Type B pancreatic cell (in vitro differentiated cells): ENCODE results near the gene HELZ2. TPM values are rescaled to one million over a fixed set of nuclear protein-coding genes. Genes with fewer than 3 reads are reported as not detected.

ENCODE experiments used
- DNase-seq: peaks from one replicate; pipeline ENCODE4 v3.0.0; 2021; ENCODE audit warnings: mixed read lengths; ENCODE audit not compliant: unreplicated experiment; ENCODE audit errors: extremely low spot score
- H3K27ac Mint-ChIP-seq: 2 replicates; pipeline ENCODE4 v1.8.0; 2021; ENCODE audit warnings: mild to moderate bottlenecking, mixed read lengths
- H3K27me3 Mint-ChIP-seq: 2 replicates; pipeline ENCODE4 v1.8.0; 2021; ENCODE audit warnings: mixed read lengths
- H3K36me3 Mint-ChIP-seq: 2 replicates; pipeline ENCODE4 v1.8.0; 2021; ENCODE audit warnings: mixed read lengths
- H3K4me1 Mint-ChIP-seq: one replicate; pipeline ENCODE4 v1.8.0; 2021; ENCODE audit warnings: mixed read lengths; ENCODE audit not compliant: unreplicated experiment
- H3K4me3 Mint-ChIP-seq: 2 replicates; pipeline ENCODE4 v1.8.0; 2021; ENCODE audit warnings: mild to moderate bottlenecking, mixed read lengths
- H3K9me3 Mint-ChIP-seq: 2 replicates; pipeline ENCODE4 v1.8.0; 2021; ENCODE audit warnings: mixed read lengths
- CTCF ChIP-seq: fragments of 200-600 bp; sonication (generic); conservative IDR thresholded peaks from 2 replicates; pipeline ENCODE4 v1.5.0; 2021; ENCODE audit warnings: antibody characterized with exemption, mild to moderate bottlenecking
- total RNA-seq: library from RNA; stranded (reverse); gene quantifications from 2 replicates; pipeline ENCODE4 v1.2.1, GENCODE V29; 2021; ENCODE audit warnings: low replicate concordance

Gene HELZ2
- total RNA-seq, 1 donor from 2014 or later: 24.2 TPM

GRCh38 chr20:63529861-63530787 is 43.9 kb downstream of the HELZ2 start:
- Mint-ChIP-seq H3K4me1 (peaks cover 6% of the 10 kb centered on the region), H3K9me3 (no peaks in the 10 kb centered on the region), H3K4me3 (no peak overlapping the region), H3K27me3 (no peaks in the 10 kb centered on the region), H3K27ac (no peak overlapping the region), H3K36me3 (no peaks in the 10 kb centered on the region)
- no peak for TF ChIP-seq CTCF
- no peak for DNase-seq

DNA sequence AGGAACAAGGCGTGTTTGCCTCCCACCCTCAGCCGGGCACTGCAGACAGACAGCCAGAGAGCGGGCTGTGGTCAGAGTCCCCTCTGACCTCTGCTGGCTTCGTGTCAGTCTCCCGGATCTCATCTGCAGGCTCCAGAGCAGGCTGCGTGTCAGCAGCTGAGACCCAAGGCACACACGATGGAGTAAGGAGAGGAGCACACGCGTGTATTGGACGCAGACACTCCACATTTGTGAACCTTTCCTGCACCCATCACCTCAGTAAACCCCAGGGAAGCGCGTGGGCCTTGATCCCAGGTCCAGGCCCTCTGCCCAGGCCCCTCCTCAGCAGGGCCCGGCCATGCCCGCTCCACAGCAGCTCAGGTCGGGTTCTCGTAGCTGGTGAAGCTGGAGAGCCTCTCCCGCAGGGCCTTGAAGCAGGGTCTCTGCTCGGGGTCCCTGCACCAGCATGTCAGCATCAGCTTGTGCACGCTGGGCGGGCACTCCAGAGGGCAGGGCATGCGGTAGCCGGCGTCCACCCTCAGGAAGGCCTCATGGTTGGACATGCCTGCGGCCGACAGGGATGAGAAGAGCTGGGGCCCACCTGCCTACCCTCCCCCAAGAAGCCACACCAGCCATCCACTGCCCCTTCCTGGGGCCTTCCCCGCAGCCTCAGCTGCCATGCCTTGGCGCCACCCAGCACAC is 44.7 kb downstream of the HELZ2 start:
- Mint-ChIP-seq H3K4me1 (peaks cover 14% of the 10 kb centered on the region), H3K27me3 (no peaks in the 10 kb centered on the region), H3K27ac (no peak overlapping the region), H3K36me3 (no peaks in the 10 kb centered on the region), H3K4me3 (no peak overlapping the region), H3K9me3 (no peaks in the 10 kb centered on the region)
- DNase-seq: no peak
- no peak for TF ChIP-seq CTCF

GRCh38 chr20:63527184-63527583 is 46.9 kb downstream of the HELZ2 start:
- H3K9me3 Mint-ChIP-seq: no peaks in the 10 kb centered on the region
- no peak for TF ChIP-seq CTCF
- no peaks in the 10 kb centered on the region for H3K27me3 Mint-ChIP-seq
- H3K27ac Mint-ChIP-seq: no peak overlapping the region
- H3K36me3 Mint-ChIP-seq: peaks cover 10% of the 10 kb centered on the region
- peaks cover 18% of the 10 kb centered on the region for H3K4me1 Mint-ChIP-seq
- DNase-seq: no peak
- H3K4me3 Mint-ChIP-seq: no peak overlapping the region

GRCh38 chr20:63525971-63526370 is 48.1 kb downstream of the HELZ2 start:
- Mint-ChIP-seq H3K36me3 (peaks cover 10% of the 10 kb centered on the region), H3K4me1 (peaks cover 14% of the 10 kb centered on the region), H3K27me3 (no peaks in the 10 kb centered on the region), H3K4me3 (no peak overlapping the region), H3K27ac (peak overlapping the region; percentile 34), H3K9me3 (no peaks in the 10 kb centered on the region)
- no peak for DNase-seq
- no peak for TF ChIP-seq CTCF

DNA sequence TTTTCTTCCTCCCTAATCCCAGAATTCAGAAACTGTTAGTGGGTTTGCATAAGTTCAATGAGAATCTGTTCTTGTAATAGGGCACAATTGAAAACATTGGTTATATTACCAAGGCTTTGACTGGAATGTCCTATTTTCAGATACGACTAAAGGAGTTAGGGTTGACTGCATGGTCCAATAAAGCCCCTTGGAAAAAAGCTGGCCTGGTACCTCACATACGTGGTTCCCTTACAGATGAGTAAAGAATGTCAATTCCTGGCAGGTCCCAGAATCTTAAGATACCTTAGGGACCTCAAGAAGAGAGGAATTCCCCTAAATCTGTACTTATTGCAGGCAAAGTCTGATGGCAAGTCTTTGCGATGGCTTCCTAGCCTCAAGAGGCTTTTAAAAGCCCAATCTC is 48.9 kb downstream of the HELZ2 start:
- H3K4me3 Mint-ChIP-seq: peak overlapping the region; percentile 60
- H3K36me3 Mint-ChIP-seq: peaks cover 10% of the 10 kb centered on the region
- H3K9me3 Mint-ChIP-seq: no peaks in the 10 kb centered on the region
- DNase-seq: no peak
- H3K4me1 Mint-ChIP-seq: peaks cover 14% of the 10 kb centered on the region
- peak overlapping the region; percentile 88 for H3K27ac Mint-ChIP-seq
- TF ChIP-seq CTCF: no peak
- no peaks in the 10 kb centered on the region for H3K27me3 Mint-ChIP-seq

Other genes with a start within 250 kb of the HELZ2 start
- gene CHRNA4, start 212.9 kb downstream of the HELZ2 start, total RNA-seq: 1.8 and 9.1 TPM in 2 replicates
- gene KCNQ2, start 101.6 kb downstream of the HELZ2 start, total RNA-seq: 4.4 and 47.3 TPM in 2 replicates
- gene EEF1A2, start 75.2 kb downstream of the HELZ2 start, total RNA-seq: 20.5 and 30.2 TPM in 2 replicates
- gene PPDPF, start 53.5 kb downstream of the HELZ2 start, total RNA-seq: 280 and 422 TPM in 2 replicates
- 0.12 and 0.21 TPM in 2 replicates for gene PTK6, start 36.9 kb downstream of the HELZ2 start, total RNA-seq
- gene SRMS, start 26.5 kb downstream of the HELZ2 start, total RNA-seq: not detected in 2 replicates
- 0.52 and 1.4 TPM in 2 replicates for gene FNDC11, start 20.1 kb downstream of the HELZ2 start, total RNA-seq
- 11.9 and 13.9 TPM in 2 replicates for gene GMEB2, start 52.9 kb upstream of the HELZ2 start, total RNA-seq
- gene STMN3, start 79.2 kb upstream of the HELZ2 start, total RNA-seq: 38.9 and 40.8 TPM in 2 replicates
- 20.7 and 39.2 TPM in 2 replicates for gene RTEL1, start 84.1 kb upstream of the HELZ2 start, total RNA-seq
- not detected in 2 replicates for gene TNFRSF6B, start 122.4 kb upstream of the HELZ2 start, total RNA-seq
- 37.2 and 45.0 TPM in 2 replicates for gene ARFRP1, start 133.7 kb upstream of the HELZ2 start, total RNA-seq
- 28.7 and 32.8 TPM in 2 replicates for gene ZGPAT, start 133.8 kb upstream of the HELZ2 start, total RNA-seq
- 6.3 and 11.3 TPM in 2 replicates for gene LIME1, start 162.4 kb upstream of the HELZ2 start, total RNA-seq
- 52.6 and 75.6 TPM in 2 replicates for gene SLC2A4RG, start 165.5 kb upstream of the HELZ2 start, total RNA-seq